KMS-11 (cell line): ENCODE data around the gene SLC52A1.

Experiments
- H2AFZ ChIP-seq: fragments of 200-600 bp; sonication (generic); 2 replicates; pipeline ENCODE4 v1.6.1; 2016; ENCODE audit warnings: antibody characterized with exemption, mixed run types, low read depth
- H3K27ac ChIP-seq: fragments of 200-600 bp; sonication (generic); 2 replicates; pipeline ENCODE4 v1.6.1; 2016; ENCODE audit warnings: mild to moderate bottlenecking, mixed run types
- H3K27me3 ChIP-seq: fragments of 200-600 bp; sonication (generic); 2 replicates; pipeline ENCODE4 v1.6.1; 2017; ENCODE audit warnings: mild to moderate bottlenecking, low read depth, mixed run types, moderate library complexity; ENCODE audit not compliant: insufficient read depth
- H3K36me3 ChIP-seq: fragments of 200-600 bp; sonication (generic); 2 replicates; pipeline ENCODE4 v1.6.1; 2017; ENCODE audit warnings: mild to moderate bottlenecking, mixed run types; ENCODE audit not compliant: insufficient read depth
- H3K4me1 ChIP-seq: fragments of 200-600 bp; sonication (generic); 2 replicates; pipeline ENCODE4 v1.6.1; 2016; ENCODE audit warnings: mild to moderate bottlenecking, low read depth, mixed run types; ENCODE audit not compliant: poor library complexity, severe bottlenecking
- H3K4me2 ChIP-seq: fragments of 200-600 bp; sonication (generic); 2 replicates; pipeline ENCODE4 v1.7.0; 2016; ENCODE audit warnings: mild to moderate bottlenecking, mixed run types
- H3K4me3 ChIP-seq: fragments of 200-600 bp; sonication (generic); IDR thresholded peaks from 2 replicates; pipeline ENCODE4 v1.6.1; 2017; ENCODE audit warnings: low read depth, low read length, mixed read lengths; ENCODE audit not compliant: insufficient read depth
- H3K79me2 ChIP-seq: fragments of 200-600 bp; sonication (generic); 2 replicates; pipeline ENCODE4 v1.6.1; 2016; ENCODE audit warnings: low read depth, mixed run types; ENCODE audit not compliant: insufficient read depth
- H3K9ac ChIP-seq: fragments of 200-600 bp; sonication (generic); 2 replicates; pipeline ENCODE4 v1.6.1; 2016; ENCODE audit warnings: mild to moderate bottlenecking, mixed run types
- H4K20me1 ChIP-seq: fragments of 200-600 bp; sonication (generic); 2 replicates; pipeline ENCODE4 v1.6.1; 2016; ENCODE audit warnings: mild to moderate bottlenecking, mixed run types; ENCODE audit not compliant: insufficient read depth
- TF ChIP-seq, protein P1 (sequence below): fragments of 200-600 bp; sonication (generic); conservative IDR thresholded peaks from 2 replicates; pipeline ENCODE4 v1.6.1; 2017; ENCODE audit warnings: low read depth, mild to moderate bottlenecking, antibody characterized with exemption, low read length, moderate library complexity, mixed read lengths

The SLC52A1 gene

GRCh38 chr17:5022171-5022711 lies 13.0 kb downstream of the SLC52A1 start:
- no peak overlapping the region for H2AFZ ChIP-seq
- H3K4me2 ChIP-seq = no peak overlapping the region
- H3K9ac ChIP-seq = no peak overlapping the region
- no peaks in the 10 kb centered on the region for H3K4me1 ChIP-seq
- H3K79me2 ChIP-seq = no peaks in the 10 kb centered on the region
- no peak overlapping the region for H3K4me3 ChIP-seq
- no peak overlapping the region for H3K27ac ChIP-seq
- no peaks in the 10 kb centered on the region for H4K20me1 ChIP-seq
- TF ChIP-seq, protein P1, sequence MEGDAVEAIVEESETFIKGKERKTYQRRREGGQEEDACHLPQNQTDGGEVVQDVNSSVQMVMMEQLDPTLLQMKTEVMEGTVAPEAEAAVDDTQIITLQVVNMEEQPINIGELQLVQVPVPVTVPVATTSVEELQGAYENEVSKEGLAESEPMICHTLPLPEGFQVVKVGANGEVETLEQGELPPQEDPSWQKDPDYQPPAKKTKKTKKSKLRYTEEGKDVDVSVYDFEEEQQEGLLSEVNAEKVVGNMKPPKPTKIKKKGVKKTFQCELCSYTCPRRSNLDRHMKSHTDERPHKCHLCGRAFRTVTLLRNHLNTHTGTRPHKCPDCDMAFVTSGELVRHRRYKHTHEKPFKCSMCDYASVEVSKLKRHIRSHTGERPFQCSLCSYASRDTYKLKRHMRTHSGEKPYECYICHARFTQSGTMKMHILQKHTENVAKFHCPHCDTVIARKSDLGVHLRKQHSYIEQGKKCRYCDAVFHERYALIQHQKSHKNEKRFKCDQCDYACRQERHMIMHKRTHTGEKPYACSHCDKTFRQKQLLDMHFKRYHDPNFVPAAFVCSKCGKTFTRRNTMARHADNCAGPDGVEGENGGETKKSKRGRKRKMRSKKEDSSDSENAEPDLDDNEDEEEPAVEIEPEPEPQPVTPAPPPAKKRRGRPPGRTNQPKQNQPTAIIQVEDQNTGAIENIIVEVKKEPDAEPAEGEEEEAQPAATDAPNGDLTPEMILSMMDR = no peak
- no peaks in the 10 kb centered on the region for H3K27me3 ChIP-seq
- no peaks in the 10 kb centered on the region for H3K36me3 ChIP-seq

- TF ChIP-seq, protein P1 = no peak
- Histone ChIP-seq H3K4me1 (no peaks in the 10 kb centered on the region), H3K9ac (no peak overlapping the region), H3K27me3 (no peaks in the 10 kb centered on the region), H2AFZ (no peak overlapping the region), H3K27ac (no peak overlapping the region), H4K20me1 (no peaks in the 10 kb centered on the region), H3K4me3 (no peak overlapping the region), H3K4me2 (no peak overlapping the region), H3K79me2 (no peaks in the 10 kb centered on the region), H3K36me3 (no peaks in the 10 kb centered on the region)
These were observed 14.7 kb downstream of the SLC52A1 start for GRCh38 chr17:5020502-5021023.

DNA sequence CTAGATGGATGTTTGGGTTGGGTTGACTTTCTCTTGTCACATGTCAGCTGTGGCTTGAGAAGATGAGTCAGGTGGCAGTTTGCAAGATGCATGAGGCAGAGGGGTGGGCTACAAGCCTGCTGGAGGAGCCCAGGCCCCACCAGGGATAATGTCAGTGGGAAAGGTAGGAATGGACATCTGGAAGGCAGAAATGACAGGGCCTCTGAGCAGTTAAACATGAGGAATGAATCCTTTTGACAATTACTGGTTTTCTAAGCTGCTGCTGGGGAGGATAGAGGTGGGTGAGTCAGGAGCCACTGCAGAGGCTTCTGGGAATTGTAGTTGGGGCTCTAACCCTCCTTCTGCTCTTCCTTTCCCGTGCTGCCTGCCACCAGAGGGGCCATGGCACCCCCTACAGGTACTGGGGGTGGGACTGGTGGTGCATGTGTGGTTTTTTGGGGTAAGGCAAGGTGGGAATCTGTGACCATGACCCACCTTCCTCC lies 15.7 kb downstream of the SLC52A1 start:
- H3K27me3 ChIP-seq = no peaks in the 10 kb centered on the region
- no peak overlapping the region for H3K27ac ChIP-seq
- H3K36me3 ChIP-seq = no peaks in the 10 kb centered on the region
- no peak overlapping the region for H3K9ac ChIP-seq
- H3K4me2 ChIP-seq = no peak overlapping the region
- no peaks in the 10 kb centered on the region for H4K20me1 ChIP-seq
- TF ChIP-seq, protein P1 = no peak
- H3K79me2 ChIP-seq = no peaks in the 10 kb centered on the region
- no peak overlapping the region for H2AFZ ChIP-seq
- no peak overlapping the region for H3K4me3 ChIP-seq
- no peaks in the 10 kb centered on the region for H3K4me1 ChIP-seq

- Histone ChIP-seq H3K4me1 (no peaks in the 10 kb centered on the region), H3K4me3 (no peak overlapping the region), H4K20me1 (no peaks in the 10 kb centered on the region), H3K9ac (no peak overlapping the region), H3K27ac (no peak overlapping the region), H3K79me2 (no peaks in the 10 kb centered on the region), H3K4me2 (no peak overlapping the region), H3K36me3 (no peaks in the 10 kb centered on the region), H3K27me3 (no peaks in the 10 kb centered on the region), H2AFZ (no peak overlapping the region)
- TF ChIP-seq, protein P1 = no peak
These were observed 20.9 kb downstream of the SLC52A1 start for GRCh38 chr17:5014357-5014756.
